Astrocyte (in vitro differentiated cells and primary cell): ENCODE data around the gene SUPT3H. TPM values are rescaled to one million over a fixed set of nuclear protein-coding genes. Genes with fewer than 3 reads are reported as not detected.

Source experiments
- DNase-seq: peaks from one replicate; pipeline ENCODE4 v3.0.0-alpha.2; 2010; ENCODE audit warnings: low read depth
- FAIRE-seq: peaks from 2 replicates; lab custom pipeline; 2011; peaks lifted over from hg19 to GRCh38; lab: Jason Lieb, UNC
- H2AFZ ChIP-seq: 2 replicates; pipeline ENCODE4 v1.6.0; 2012; ENCODE audit warnings: low read depth, low read length, inconsistent platforms
- H3K27ac ChIP-seq: 2 replicates; pipeline ENCODE4 v1.5.1; 2011; ENCODE audit warnings: low read depth, low read length, inconsistent platforms
- H3K27me3 ChIP-seq: 2 replicates; pipeline ENCODE4 v1.6.0; 2011; ENCODE audit warnings: low read length, inconsistent platforms; ENCODE audit not compliant: insufficient read depth
- H3K36me3 ChIP-seq: 2 replicates; pipeline ENCODE4 v1.5.1; 2011; ENCODE audit warnings: low read length, inconsistent platforms; ENCODE audit not compliant: insufficient read depth
- H3K4me1 ChIP-seq: 2 replicates; pipeline ENCODE4 v1.5.1; 2011; ENCODE audit warnings: low read length, inconsistent platforms; ENCODE audit not compliant: insufficient read depth
- H3K4me2 ChIP-seq: 2 replicates; pipeline ENCODE4 v1.6.0; 2012; ENCODE audit warnings: low read length, inconsistent platforms
- H3K4me3 ChIP-seq: 2 replicates; pipeline ENCODE4 v1.5.1; 2011; ENCODE audit warnings: low read depth, mild to moderate bottlenecking, low read length, inconsistent platforms; ENCODE audit not compliant: insufficient read depth
- H3K79me2 ChIP-seq: 2 replicates; pipeline ENCODE4 v1.6.0; 2012; ENCODE audit warnings: mild to moderate bottlenecking, low read length, inconsistent platforms; ENCODE audit not compliant: insufficient read depth
- H3K9ac ChIP-seq: 2 replicates; pipeline ENCODE4 v1.6.0; 2012; ENCODE audit warnings: mild to moderate bottlenecking, low read length, inconsistent platforms
- H3K9me3 ChIP-seq: 2 replicates; pipeline ENCODE4 v1.5.1; 2012; ENCODE audit warnings: low read depth, mild to moderate bottlenecking, low read length, inconsistent platforms; ENCODE audit not compliant: insufficient read depth
- H4K20me1 ChIP-seq: 2 replicates; pipeline ENCODE4 v1.6.0; 2012; ENCODE audit warnings: low read length, inconsistent platforms; ENCODE audit not compliant: insufficient read depth
- H3K27ac Mint-ChIP-seq: one replicate; pipeline ENCODE4 v1.8.0; 2021; ENCODE audit warnings: mild to moderate bottlenecking, mixed read lengths; ENCODE audit not compliant: unreplicated experiment
- H3K27me3 Mint-ChIP-seq: one replicate; pipeline ENCODE4 v1.8.0; 2021; ENCODE audit warnings: low read depth, mixed read lengths; ENCODE audit not compliant: unreplicated experiment
- H3K36me3 Mint-ChIP-seq: one replicate; pipeline ENCODE4 v1.8.0; 2021; ENCODE audit warnings: low read depth, mixed read lengths; ENCODE audit not compliant: unreplicated experiment
- H3K4me1 Mint-ChIP-seq: one replicate; pipeline ENCODE4 v1.8.0; 2021; ENCODE audit warnings: low read depth, mixed read lengths; ENCODE audit not compliant: unreplicated experiment
- H3K4me3 Mint-ChIP-seq: one replicate; pipeline ENCODE4 v1.8.0; 2021; ENCODE audit warnings: mild to moderate bottlenecking, moderate library complexity, mixed read lengths; ENCODE audit not compliant: unreplicated experiment
- H3K9me3 Mint-ChIP-seq: one replicate; pipeline ENCODE4 v1.8.0; 2021; ENCODE audit warnings: mild to moderate bottlenecking, mixed read lengths; ENCODE audit not compliant: unreplicated experiment
- EZH2 ChIP-seq: IDR thresholded peaks from 2 replicates; pipeline ENCODE4 v1.6.1; 2012; ENCODE audit warnings: mild to moderate bottlenecking, low read length, inconsistent platforms; ENCODE audit not compliant: insufficient read depth
- total RNA-seq: library from RNA; stranded (reverse); gene quantifications from 2 replicates; pipeline ENCODE4 v1.2.1, GENCODE V29; 2021
- TF ChIP-seq, protein P1 (sequence below): IDR thresholded peaks from 2 replicates; pipeline ENCODE4 v1.5.1; 2011; ENCODE audit warnings: low read depth, mild to moderate bottlenecking, inconsistent platforms, low read length, moderate library complexity; ENCODE audit not compliant: insufficient read depth

SUPT3H gene
- total RNA-seq, 1 donor from 2014 or later = 12.4 TPM

DNA sequence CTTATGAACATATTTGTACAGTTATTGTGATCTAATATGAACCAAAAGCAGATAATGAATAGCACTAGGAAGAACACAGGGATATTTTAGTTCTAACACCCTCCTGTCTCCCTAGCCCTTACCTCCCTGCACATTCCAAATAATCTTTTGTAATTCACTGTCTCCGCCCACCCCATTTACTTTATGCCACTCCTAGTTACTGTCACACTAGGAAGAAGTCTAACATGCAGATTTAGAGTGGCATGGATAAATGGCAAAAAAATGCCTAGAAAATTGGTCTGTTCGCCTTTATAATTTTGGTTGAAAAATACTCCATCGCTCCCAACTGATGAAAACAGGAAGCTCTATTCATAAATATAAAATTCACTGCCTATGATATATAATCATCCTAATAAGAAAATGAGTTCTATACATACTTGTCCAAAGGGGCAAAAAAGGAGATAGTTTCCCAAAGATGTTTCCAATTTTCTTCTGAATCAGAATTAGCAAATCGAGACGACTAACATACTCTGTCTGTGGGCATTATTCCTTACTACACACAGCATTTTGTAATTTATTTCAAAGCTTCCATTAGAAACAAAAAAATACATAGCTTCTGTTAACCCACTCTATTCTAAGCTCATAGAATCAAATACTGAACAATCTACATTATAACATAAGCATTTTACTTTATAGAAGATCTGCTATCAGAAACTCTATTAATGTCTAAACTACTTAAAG is 50.9 kb downstream of the SUPT3H start:
- no peaks in the 10 kb centered on the region for H3K36me3 Mint-ChIP-seq
- H3K27ac Mint-ChIP-seq = no peak overlapping the region
- no peaks in the 10 kb centered on the region for H3K9me3 Mint-ChIP-seq
- FAIRE-seq = no peak
- Histone ChIP-seq H3K79me2 (peaks cover 9% of the 10 kb centered on the region), H4K20me1 (no peaks in the 10 kb centered on the region), H3K9me3 (no peaks in the 10 kb centered on the region), H3K4me2 (no peak overlapping the region), H3K36me3 (no peaks in the 10 kb centered on the region), H3K27ac (no peak overlapping the region), H3K4me3 (no peak overlapping the region), H3K27me3 (no peaks in the 10 kb centered on the region), H3K4me1 (peaks cover 8% of the 10 kb centered on the region), H3K9ac (no peak overlapping the region), H2AFZ (no peak overlapping the region)
- no peaks in the 10 kb centered on the region for H3K27me3 Mint-ChIP-seq
- no peak for DNase-seq
- no peak overlapping the region for H3K4me3 Mint-ChIP-seq
- peaks cover 19% of the 10 kb centered on the region for H3K4me1 Mint-ChIP-seq
- TF ChIP-seq, protein P1, sequence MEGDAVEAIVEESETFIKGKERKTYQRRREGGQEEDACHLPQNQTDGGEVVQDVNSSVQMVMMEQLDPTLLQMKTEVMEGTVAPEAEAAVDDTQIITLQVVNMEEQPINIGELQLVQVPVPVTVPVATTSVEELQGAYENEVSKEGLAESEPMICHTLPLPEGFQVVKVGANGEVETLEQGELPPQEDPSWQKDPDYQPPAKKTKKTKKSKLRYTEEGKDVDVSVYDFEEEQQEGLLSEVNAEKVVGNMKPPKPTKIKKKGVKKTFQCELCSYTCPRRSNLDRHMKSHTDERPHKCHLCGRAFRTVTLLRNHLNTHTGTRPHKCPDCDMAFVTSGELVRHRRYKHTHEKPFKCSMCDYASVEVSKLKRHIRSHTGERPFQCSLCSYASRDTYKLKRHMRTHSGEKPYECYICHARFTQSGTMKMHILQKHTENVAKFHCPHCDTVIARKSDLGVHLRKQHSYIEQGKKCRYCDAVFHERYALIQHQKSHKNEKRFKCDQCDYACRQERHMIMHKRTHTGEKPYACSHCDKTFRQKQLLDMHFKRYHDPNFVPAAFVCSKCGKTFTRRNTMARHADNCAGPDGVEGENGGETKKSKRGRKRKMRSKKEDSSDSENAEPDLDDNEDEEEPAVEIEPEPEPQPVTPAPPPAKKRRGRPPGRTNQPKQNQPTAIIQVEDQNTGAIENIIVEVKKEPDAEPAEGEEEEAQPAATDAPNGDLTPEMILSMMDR = no peak
- TF ChIP-seq EZH2 = no peak

DNA sequence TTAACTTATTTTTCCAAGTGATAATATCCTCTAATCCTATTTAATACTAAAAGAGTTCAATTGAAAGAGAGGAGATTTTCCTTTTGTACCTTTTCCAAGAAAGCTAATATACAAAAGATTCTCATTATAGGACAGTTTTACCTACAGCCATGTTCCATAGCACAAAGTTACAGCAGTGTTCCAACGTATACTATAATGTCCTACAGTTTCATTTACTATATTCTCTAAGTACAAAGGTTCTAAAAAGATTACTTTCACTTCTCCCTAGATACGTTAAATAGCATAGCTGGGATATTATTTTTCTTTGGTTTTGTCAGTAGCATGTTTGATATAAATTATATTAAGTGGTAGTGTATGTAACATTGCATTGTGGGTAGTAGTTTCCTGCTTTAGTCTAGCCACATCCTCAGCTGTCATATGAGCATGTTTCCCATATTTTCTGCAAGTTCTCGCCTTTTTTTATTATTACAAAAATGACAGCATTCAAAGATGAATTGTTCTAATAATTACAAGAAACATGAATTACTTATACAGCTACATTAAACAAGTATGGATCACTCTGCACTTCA is 54.0 kb downstream of the SUPT3H start:
- Histone ChIP-seq H4K20me1 (no peaks in the 10 kb centered on the region), H3K4me3 (no peak overlapping the region), H3K27ac (no peak overlapping the region), H3K36me3 (no peaks in the 10 kb centered on the region), H3K9me3 (no peaks in the 10 kb centered on the region), H3K4me1 (peaks cover 8% of the 10 kb centered on the region), H2AFZ (no peak overlapping the region), H3K79me2 (no peaks in the 10 kb centered on the region), H3K9ac (no peak overlapping the region), H3K4me2 (no peak overlapping the region), H3K27me3 (no peaks in the 10 kb centered on the region)
- Mint-ChIP-seq H3K27ac (no peak overlapping the region), H3K9me3 (no peaks in the 10 kb centered on the region), H3K4me1 (peaks cover 10% of the 10 kb centered on the region), H3K27me3 (no peaks in the 10 kb centered on the region), H3K4me3 (no peak overlapping the region), H3K36me3 (no peaks in the 10 kb centered on the region)
- FAIRE-seq (no peak), DNase-seq (no peak)
- no peak for TF ChIP-seq EZH2
- TF ChIP-seq, protein P1 = no peak

DNA sequence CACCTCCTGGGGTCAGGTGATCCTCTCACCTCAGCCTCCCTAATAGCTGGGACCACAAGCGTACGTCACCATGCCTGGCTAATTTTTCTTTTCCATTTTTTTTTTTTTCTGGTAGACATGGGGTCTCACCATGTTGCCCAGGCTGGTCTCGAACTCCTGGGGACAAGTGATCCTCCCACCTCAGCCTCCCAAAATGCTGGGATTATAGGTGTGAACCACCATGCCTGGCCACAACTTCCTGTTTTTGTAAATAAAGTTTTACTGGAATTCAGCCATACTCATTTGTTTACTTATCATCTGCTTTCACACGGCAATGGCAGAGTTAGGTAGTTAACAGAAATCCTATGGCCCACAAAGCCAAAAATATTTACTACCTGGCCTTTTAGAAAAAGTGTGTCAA is 57.4 kb downstream of the SUPT3H start:
- Mint-ChIP-seq H3K27ac (no peak overlapping the region), H3K4me3 (no peak overlapping the region), H3K9me3 (no peaks in the 10 kb centered on the region), H3K36me3 (peaks cover 2% of the 10 kb centered on the region), H3K4me1 (no peaks in the 10 kb centered on the region), H3K27me3 (no peaks in the 10 kb centered on the region)
- Histone ChIP-seq H3K36me3 (no peaks in the 10 kb centered on the region), H3K4me1 (no peaks in the 10 kb centered on the region), H3K4me3 (no peak overlapping the region), H3K79me2 (no peaks in the 10 kb centered on the region), H3K9me3 (no peaks in the 10 kb centered on the region), H3K9ac (no peak overlapping the region), H3K27ac (no peak overlapping the region), H3K27me3 (no peaks in the 10 kb centered on the region), H4K20me1 (no peaks in the 10 kb centered on the region), H2AFZ (no peak overlapping the region), H3K4me2 (no peak overlapping the region)
- FAIRE-seq = no peak
- TF ChIP-seq EZH2 = no peak
- TF ChIP-seq, protein P1 = no peak
- DNase-seq = no peak
